Hepatocyte (in vitro differentiated cells): ENCODE results near the gene HPSE2.

Source experiments
- EZH2 ChIP-seq: fragments of 200-600 bp; sonication (generic); IDR thresholded peaks from 2 replicates; pipeline ENCODE4 v1.6.1; 2016; ENCODE audit warnings: antibody characterized with exemption, mild to moderate bottlenecking, borderline replicate concordance
- EZH2phosphoT487 ChIP-seq: fragments of 200-600 bp; sonication (generic); IDR thresholded peaks from one replicate; pipeline ENCODE4 v1.6.1; 2018; ENCODE audit warnings: antibody characterized with exemption, mild to moderate bottlenecking, low read depth, moderate library complexity; ENCODE audit not compliant: unreplicated experiment, severe bottlenecking
- TF ChIP-seq, protein P1 (sequence below): fragments of 200-600 bp; sonication (generic); IDR thresholded peaks from 2 replicates; pipeline ENCODE4 v1.5.1; 2016; ENCODE audit warnings: antibody characterized with exemption, mild to moderate bottlenecking; ENCODE audit not compliant: poor library complexity

DNA sequence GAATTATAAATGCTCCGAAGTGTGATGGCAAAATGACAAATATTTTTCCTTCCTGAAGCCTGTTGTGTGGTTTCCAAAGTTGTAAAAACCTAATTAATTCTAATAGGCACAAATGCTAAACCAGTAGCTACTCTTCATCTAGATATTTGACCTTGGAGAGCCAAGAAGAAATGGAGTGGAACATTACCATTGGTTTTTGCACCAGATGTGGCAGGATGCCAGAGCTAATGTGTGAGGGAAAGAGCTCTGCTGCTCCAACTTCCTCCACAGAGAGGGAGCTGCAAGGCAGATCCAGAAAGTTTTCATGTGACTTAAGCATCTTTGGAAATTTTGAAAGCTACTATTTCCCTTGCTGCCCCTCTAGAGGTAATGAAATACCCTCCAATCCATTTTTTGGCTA lies 723.8 kb downstream of the HPSE2 start:
- TF ChIP-seq, protein P1, sequence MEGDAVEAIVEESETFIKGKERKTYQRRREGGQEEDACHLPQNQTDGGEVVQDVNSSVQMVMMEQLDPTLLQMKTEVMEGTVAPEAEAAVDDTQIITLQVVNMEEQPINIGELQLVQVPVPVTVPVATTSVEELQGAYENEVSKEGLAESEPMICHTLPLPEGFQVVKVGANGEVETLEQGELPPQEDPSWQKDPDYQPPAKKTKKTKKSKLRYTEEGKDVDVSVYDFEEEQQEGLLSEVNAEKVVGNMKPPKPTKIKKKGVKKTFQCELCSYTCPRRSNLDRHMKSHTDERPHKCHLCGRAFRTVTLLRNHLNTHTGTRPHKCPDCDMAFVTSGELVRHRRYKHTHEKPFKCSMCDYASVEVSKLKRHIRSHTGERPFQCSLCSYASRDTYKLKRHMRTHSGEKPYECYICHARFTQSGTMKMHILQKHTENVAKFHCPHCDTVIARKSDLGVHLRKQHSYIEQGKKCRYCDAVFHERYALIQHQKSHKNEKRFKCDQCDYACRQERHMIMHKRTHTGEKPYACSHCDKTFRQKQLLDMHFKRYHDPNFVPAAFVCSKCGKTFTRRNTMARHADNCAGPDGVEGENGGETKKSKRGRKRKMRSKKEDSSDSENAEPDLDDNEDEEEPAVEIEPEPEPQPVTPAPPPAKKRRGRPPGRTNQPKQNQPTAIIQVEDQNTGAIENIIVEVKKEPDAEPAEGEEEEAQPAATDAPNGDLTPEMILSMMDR, result no peak
- TF ChIP-seq EZH2 (no peak), EZH2phosphoT487 (no peak)
